ENCODE data around the gene MRPS5.
A peak's percentile ranks its signal among the peaks of the same experiment; 100 is the strongest.

The MRPS5 gene

GRCh38 chr2:95087379-95087778 is 34.2 kb downstream of the MRPS5 start:
- DNase-seq = no peak

GRCh38 chr2:95086017-95086416 is 35.6 kb downstream of the MRPS5 start:
- DNase-seq = no peak

- no peak for DNase-seq
Observed at GRCh38 chr2:95082477-95082876, 39.1 kb downstream of the MRPS5 start.

GRCh38 chr2:95079199-95079683 is 42.4 kb downstream of the MRPS5 start:
- no peak for DNase-seq

- no peak for DNase-seq
Observed at GRCh38 chr2:95077861-95078603, 43.6 kb downstream of the MRPS5 start.

GRCh38 chr2:95077530-95077825 is 44.1 kb downstream of the MRPS5 start:
- DNase-seq = peak; percentile 47

- peak; percentile 75 for DNase-seq
Observed at GRCh38 chr2:95076705-95077529, 44.7 kb downstream of the MRPS5 start.

- DNase-seq = no peak
Observed at GRCh38 chr2:95075440-95076132, 46.0 kb downstream of the MRPS5 start.

- DNase-seq = no peak
Observed at GRCh38 chr2:95074663-95075439, 46.8 kb downstream of the MRPS5 start.

GRCh38 chr2:95073856-95074662 is 47.5 kb downstream of the MRPS5 start:
- DNase-seq = peak; percentile 77

- DNase-seq = no peak
Observed at GRCh38 chr2:95072424-95072823, 49.2 kb downstream of the MRPS5 start.

GRCh38 chr2:95071856-95072255 is 49.8 kb downstream of the MRPS5 start:
- DNase-seq = peak; percentile 22

GRCh38 chr2:95069465-95069864 is 52.1 kb downstream of the MRPS5 start:
- DNase-seq = no peak

GRCh38 chr2:95068256-95068655 is 53.4 kb downstream of the MRPS5 start:
- DNase-seq = no peak

GRCh38 chr2:95063086-95063958 is 58.3 kb downstream of the MRPS5 start:
- DNase-seq = no peak

GRCh38 chr2:95062242-95063085 is 59.1 kb downstream of the MRPS5 start:
- DNase-seq = peak; percentile 11

GRCh38 chr2:95061601-95062183 is 59.9 kb downstream of the MRPS5 start:
- no peak for DNase-seq

- no peak for DNase-seq
Observed at GRCh38 chr2:95061119-95061512, 60.5 kb downstream of the MRPS5 start.

- DNase-seq = peak; percentile 73
Observed at GRCh38 chr2:95060446-95061118, 61.0 kb downstream of the MRPS5 start.

All from midbrain (tissue), 1 donor.